HG02763 (cell line): Measurements from ENCODE around the gene KLF3.

ENCODE experiments used
- ATAC-seq: cut with Tn5 transposase; IDR thresholded peaks from one replicate; pipeline ENCODE4 v1.9.1; 2021; ENCODE audit warnings: mild to moderate bottlenecking, moderate library complexity; ENCODE audit not compliant: unreplicated experiment

Gene KLF3

DNA sequence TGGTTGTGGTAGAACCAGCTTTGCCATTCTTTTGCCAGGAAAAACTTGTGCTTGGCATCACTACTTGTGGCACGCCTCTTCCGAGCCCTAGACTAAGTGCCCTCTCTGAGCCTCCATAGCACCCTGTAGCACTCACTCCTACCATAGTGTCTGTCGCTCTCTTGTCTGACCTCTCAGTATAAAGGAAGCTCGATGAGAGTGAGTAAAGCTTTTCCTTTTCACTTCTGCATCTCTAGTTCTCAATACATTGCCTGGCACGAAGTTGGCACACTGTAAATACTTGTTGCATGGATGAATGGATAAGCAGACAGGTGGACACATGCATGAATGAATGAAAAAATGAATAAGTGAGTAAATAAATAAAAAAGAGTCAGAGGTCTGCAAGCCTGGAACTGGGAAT is 70.4 kb downstream of the KLF3 start:
- ATAC-seq, result no peak

DNA sequence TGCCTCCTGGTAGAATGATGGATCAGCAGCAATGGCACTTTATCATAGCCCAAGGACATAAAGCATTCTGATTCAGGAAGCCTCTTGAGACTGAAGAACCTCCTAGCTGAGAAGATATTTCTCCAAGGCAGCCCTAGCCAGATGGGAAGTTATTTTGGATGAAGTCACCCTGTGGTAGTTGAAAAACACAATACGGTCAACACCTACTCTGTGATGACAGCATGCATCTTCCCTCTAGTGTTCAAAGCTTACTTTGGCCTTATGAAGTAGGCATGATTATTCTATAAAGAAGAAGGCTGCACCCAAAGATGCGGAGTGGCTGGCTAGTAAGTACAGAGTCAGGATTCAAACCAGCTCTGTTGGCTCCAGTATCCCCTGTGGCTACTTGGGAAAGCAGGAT is 70.9 kb downstream of the KLF3 start:
- no peak for ATAC-seq

- no peak for ATAC-seq
Observed at GRCh38 chr4:38735870-38736269, 71.9 kb downstream of the KLF3 start.

GRCh38 chr4:38738940-38739803 is 75.2 kb downstream of the KLF3 start:
- no peak for ATAC-seq

DNA sequence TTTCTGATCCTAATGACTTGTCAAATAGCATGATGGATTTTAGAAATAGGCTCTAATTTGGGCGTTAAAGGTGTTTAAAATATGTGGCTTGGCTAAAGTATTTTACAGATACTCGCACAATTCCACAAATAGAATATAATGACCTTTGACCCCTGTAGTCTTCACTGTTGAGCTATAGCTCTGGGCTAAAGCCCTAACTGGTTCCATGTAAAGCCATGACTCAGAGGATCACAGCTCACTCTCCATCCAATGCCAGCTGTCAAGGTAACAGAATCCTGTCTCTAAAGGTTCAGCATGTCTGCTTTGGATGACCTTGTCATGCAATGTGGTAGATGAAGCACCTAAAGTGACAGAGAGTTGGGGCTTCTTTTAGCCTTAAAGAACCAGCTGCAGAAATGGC is 76.3 kb downstream of the KLF3 start:
- no peak for ATAC-seq

DNA sequence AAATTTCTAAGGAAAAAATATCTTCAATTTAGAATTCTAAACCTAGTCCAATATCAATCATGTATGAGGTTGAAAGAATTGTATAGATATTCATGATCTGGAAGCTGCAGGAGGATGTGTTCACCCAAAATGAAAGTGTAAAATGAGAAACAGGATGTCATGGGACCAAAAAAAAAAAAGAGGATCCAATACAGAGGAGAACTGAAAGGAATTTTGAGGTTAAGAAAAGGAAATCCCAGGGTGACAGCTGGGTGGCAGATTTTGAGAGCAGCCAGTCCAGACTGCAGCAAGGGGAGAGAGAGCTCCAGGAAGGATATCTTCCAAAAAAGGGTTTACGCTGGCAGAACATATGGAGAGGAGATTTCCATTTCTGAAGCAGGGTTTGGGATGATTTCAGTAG is 79.9 kb downstream of the KLF3 start:
- ATAC-seq, result no peak

DNA sequence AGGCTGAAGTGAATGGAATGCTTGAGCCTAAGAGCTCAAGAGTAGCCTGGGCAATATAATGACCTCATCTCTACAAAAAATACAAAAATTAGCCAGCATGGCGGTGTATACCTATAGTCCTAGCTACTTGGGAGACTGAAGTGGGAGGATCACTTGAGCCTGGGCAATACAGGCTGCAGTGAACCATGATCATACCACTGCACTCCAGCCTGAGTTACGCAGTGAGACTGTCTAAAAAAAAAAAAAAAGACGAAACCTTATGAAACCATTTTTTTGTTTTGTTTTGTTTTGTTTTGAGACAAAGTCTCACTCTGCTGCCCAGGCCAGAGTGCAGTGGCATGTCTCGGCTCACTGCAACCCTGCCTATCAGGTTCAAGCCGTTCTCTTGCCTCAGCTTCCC is 81.9 kb downstream of the KLF3 start:
- ATAC-seq, result no peak

DNA sequence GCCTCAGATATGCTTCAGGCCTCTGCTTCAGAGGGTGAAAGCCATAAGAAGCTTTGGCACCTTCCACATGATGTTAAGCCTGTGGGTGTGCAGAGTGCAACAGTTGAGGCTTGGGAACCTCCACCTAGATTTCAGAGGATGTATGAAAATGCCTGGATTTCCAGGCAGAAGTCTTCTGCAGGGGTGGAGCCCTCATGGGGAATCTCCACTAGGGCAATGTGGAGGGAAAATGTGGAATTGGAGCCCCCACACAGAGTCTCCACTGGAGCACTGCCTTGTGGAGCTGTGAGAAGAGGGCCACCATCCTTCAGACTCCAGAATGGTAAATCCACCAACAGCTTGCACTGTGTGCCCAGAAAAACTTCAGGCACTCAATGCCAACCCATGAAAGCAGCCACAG is 83.6 kb downstream of the KLF3 start:
- no peak for ATAC-seq

DNA sequence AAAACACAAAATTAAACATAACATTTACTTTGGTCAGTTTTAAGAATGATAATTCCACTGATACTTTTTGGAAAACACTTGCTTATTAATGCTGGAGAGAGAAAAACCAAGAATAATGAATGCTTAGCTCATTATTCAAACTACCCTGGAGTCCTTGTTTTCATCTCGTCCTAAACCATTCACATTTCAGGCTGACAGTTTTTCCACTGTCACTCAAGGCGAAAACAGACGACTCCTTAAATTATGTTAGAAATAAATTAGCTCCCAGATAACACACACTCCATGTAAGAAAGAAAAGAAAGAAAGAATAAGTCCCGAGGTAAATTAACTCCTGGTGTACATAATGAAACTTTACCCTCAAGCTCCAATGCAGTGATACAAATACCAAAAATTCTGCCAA is 85.3 kb downstream of the KLF3 start:
- ATAC-seq, result no peak
